Fibroblast of skin of left quadriceps (primary cell): ENCODE data around the gene PNMA3.
"Not testable (repeated sequence)": the region's sequence is repeated elsewhere in the genome, so short reads cannot be mapped to it uniquely, and the experiment has no call there.

Source experiments
- DNase-seq, 2 experiments: peaks; one replicate each; pipeline ENCODE4 v3.0.0-alpha.2; 2013; ENCODE audit warnings: low read depth in 2 of 2

The PNMA3 gene

GRCh38 chrX:153074262-153074899 is 18.1 kb downstream of the PNMA3 start:
- DNase-seq: no peak

- no peak for DNase-seq
Measured at GRCh38 chrX:153074935-153075334, 18.7 kb downstream of the PNMA3 start.

GRCh38 chrX:153075366-153075765 is 19.1 kb downstream of the PNMA3 start:
- DNase-seq: no peak

GRCh38 chrX:153077437-153078135 is 21.3 kb downstream of the PNMA3 start:
- not testable (repeated sequence) for DNase-seq

GRCh38 chrX:153083238-153083923 is 27.1 kb downstream of the PNMA3 start:
- DNase-seq: not testable (repeated sequence)

- DNase-seq: no peak
Measured at GRCh38 chrX:153102418-153102817, 46.1 kb downstream of the PNMA3 start.

- DNase-seq: not testable (repeated sequence)
Measured at GRCh38 chrX:153104959-153105358, 48.7 kb downstream of the PNMA3 start.

GRCh38 chrX:153106092-153106801 is 50.0 kb downstream of the PNMA3 start:
- DNase-seq: not testable (repeated sequence)
